GM12892 (cell line): Measurements from ENCODE around the gene HERPUD1. TPM values are rescaled to one million over a fixed set of nuclear protein-coding genes. Genes with fewer than 3 reads are reported as not detected.
A peak's percentile ranks its signal among the peaks of the same experiment; 100 is the strongest.
"Not testable (repeated sequence)": the region's sequence is repeated elsewhere in the genome, so short reads cannot be mapped to it uniquely, and the experiment has no call there.

ENCODE experiments used
- DNase-seq: peaks from one replicate; pipeline ENCODE4 v3.0.0; 2011; ENCODE audit not compliant: insufficient read length
- FAIRE-seq: peaks from 2 replicates; lab custom pipeline; 2011; peaks lifted over from hg19 to GRCh38; lab: Jason Lieb, UNC
- POLR2A ChIP-seq: IDR thresholded peaks from 2 replicates; pipeline ENCODE4 v1.6.1; 2011; ENCODE audit warnings: low read depth, low read length, control low read depth
- POLR2AphosphoS5 ChIP-seq: IDR thresholded peaks from 2 replicates; pipeline ENCODE4 v1.6.1; 2011; ENCODE audit warnings: low read depth, low read length, control low read depth
- TAF1 ChIP-seq: IDR thresholded peaks from 2 replicates; pipeline ENCODE4 v1.6.1; 2011; ENCODE audit warnings: low read depth, mild to moderate bottlenecking, control low read depth, low read length, borderline replicate concordance
- polyA plus RNA-seq: library from polyadenylated mRNA; unstranded; fragments of >200 nt; gene quantifications from one replicate; pipeline ENCODE4 v1.2.1, GENCODE V29; 2012; ENCODE audit warnings: missing spikeins, inconsistent platforms; ENCODE audit not compliant: missing spikeins

The HERPUD1 gene
- 162 TPM for polyA plus RNA-seq

DNA sequence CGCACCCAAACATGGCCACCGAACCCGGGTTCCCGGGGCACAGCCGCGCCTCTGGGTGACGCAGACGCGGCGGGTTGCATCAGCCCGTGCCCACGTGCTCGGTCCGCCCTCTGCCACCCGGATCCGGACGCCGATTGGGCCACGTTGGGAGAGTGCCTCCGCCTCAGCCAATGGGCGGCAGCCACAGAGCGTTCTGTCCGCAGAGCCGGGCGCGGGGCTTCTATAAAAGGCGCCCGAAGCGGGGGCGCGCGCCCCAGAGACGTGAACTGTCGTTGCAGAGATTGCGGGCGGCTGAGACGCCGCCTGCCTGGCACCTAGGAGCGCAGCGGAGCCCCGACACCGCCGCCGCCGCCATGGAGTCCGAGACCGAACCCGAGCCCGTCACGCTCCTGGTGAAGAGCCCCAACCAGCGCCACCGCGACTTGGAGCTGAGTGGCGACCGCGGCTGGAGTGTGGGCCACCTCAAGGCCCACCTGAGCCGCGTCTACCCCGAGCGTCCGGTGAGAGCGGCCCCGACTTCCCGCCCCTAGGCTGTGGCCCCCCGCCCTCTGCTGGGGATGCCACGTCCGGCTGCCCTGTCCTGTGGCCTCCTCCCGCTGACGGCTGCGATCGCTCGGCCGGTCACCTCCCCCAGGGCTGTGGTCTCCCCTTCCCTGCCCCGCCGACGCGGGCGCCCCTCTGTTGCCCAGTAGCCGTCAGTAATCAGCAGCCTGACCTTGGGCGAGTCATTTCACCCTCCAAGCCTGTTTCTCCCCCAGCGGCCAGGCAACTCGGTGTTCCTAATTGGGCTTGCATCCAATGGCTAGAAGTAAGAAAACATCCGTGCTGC is at the start of gene HERPUD1:
Gene HERPUD1, plus strand, starts transcription at position 251 of the 829 bp plus-strand sequence. Its CDS starts 103 bp downstream, at position 354.
- FAIRE-seq (peak; percentile 95), DNase-seq (peak; percentile 98)
- peak; percentile 99 for TF ChIP-seq POLR2A
- peak; percentile 96 for TF ChIP-seq TAF1
- TF ChIP-seq POLR2AphosphoS5, result peak; percentile 97

GRCh38 chr16:56883586-56883985 is 48.4 kb upstream of the HERPUD1 start:
- TF ChIP-seq TAF1 (no peak), POLR2AphosphoS5 (no peak), POLR2A (no peak)
- DNase-seq, result no peak
- no peak for FAIRE-seq

- DNase-seq, result no peak
- TF ChIP-seq TAF1, result no peak
- TF ChIP-seq POLR2AphosphoS5, result no peak
- no peak for TF ChIP-seq POLR2A
- FAIRE-seq, result no peak
Observed at GRCh38 chr16:56884026-56884582, 47.8 kb upstream of the HERPUD1 start.

DNA sequence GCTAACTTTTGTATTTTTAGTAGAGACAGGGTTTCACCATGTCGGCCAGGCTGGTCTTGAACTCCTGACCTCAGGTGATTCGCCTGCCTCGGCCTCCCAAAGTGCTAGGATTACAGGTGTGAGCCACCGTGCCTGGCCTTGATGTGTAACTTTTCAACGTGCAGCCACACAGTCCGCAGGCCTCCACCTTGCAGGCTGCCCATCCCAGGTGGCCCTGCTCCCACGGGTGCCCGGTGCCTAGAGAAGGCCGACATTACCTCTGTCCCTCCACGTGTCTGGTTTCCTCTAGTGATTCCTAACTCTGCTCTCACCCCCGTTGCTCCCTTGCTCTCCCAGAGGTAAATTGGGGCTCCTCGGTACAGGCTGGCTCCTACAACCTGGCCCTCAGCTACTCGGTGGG is 47.0 kb upstream of the HERPUD1 start:
- FAIRE-seq, DNase-seq: not testable (repeated sequence)

GRCh38 chr16:56885446-56886162 is 46.3 kb upstream of the HERPUD1 start:
- TF ChIP-seq TAF1 (no peak), POLR2AphosphoS5 (no peak), POLR2A (no peak)

DNA sequence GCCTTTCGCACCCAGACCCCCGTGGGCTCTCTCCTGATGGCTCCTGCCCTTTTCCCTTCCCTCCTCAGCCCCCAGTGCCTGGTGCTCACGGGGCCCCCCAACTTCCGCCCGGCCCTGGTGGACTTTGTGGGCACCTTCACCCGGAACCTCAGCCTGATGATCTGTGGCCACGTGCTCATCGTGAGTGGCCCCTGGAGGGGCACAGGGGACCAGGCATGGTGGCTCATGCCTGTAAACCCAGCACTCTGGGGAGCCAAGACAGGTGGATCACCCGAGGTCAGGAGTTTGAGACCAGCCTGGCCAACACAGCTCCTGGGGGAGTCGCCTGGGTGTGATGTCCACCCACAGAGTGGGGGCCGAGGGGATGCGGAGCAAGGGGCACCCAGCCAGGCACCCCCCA is 45.6 kb upstream of the HERPUD1 start:
- DNase-seq, result no peak
- no peak for FAIRE-seq
- TF ChIP-seq POLR2AphosphoS5 (no peak), POLR2A (no peak), TAF1 (no peak)

More at GRCh38 chr16:56885446-56886162, 46.3 kb upstream of the HERPUD1 start:
- DNase-seq, result no peak
- no peak for FAIRE-seq

GRCh38 chr16:56886826-56887225 is 45.1 kb upstream of the HERPUD1 start:
- TF ChIP-seq TAF1 (no peak), POLR2A (no peak)
- FAIRE-seq (no peak), DNase-seq (no peak)

GRCh38 chr16:56888806-56889205 is 43.1 kb upstream of the HERPUD1 start:
- FAIRE-seq (peak; percentile 77), DNase-seq (peak; percentile 66)
- TF ChIP-seq TAF1 (no peak), POLR2AphosphoS5 (no peak), POLR2A (no peak)

- FAIRE-seq, result no peak
- no peak for DNase-seq
- TF ChIP-seq POLR2A (no peak), POLR2AphosphoS5 (no peak), TAF1 (no peak)
Observed at GRCh38 chr16:56889206-56889605, 42.7 kb upstream of the HERPUD1 start.

- TF ChIP-seq POLR2AphosphoS5 (no peak), POLR2A (no peak), TAF1 (no peak)
- no peak for FAIRE-seq
- DNase-seq, result no peak
Observed at GRCh38 chr16:56891685-56892084, 40.3 kb upstream of the HERPUD1 start.

DNA sequence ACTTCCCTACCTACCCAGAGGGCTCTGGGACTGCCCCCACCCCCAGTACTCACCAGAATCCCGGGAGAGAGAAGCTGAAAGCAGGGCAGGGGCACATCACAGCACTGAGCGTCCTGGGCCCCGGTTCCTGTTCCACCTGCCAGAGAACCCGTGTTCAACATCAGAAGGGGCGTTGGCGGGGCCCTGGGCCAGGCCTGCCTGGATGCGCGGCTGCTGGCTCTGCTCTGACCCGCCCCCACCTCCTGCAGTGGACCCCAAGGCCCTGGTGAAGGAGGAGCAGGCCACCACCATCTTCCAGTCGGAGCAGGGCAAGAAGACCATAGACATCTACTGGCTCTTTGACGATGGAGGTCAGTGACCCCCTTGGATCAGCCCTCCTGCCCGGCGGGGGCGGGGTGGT is 39.2 kb upstream of the HERPUD1 start:
- no peak for FAIRE-seq
- TF ChIP-seq POLR2AphosphoS5 (no peak), TAF1 (no peak), POLR2A (no peak)
- no peak for DNase-seq
